LHCN-M2 (cell line): ENCODE results near the gene TMEM87B. TPM values are rescaled to one million over a fixed set of nuclear protein-coding genes. Genes with fewer than 3 reads are reported as not detected.
A peak's percentile ranks its signal among the peaks of the same experiment; 100 is the strongest.
"Not testable (repeated sequence)": the region's sequence is repeated elsewhere in the genome, so short reads cannot be mapped to it uniquely, and the experiment has no call there.

Experiments used
- DNase-seq: peaks from one replicate; pipeline ENCODE4 v3.0.0-alpha.2; 2012; ENCODE audit warnings: low read depth
- total RNA-seq: library from RNA; depleted of rRNA; stranded (reverse); fragments of >200 nt; gene quantifications from 2 replicates; pipeline ENCODE4 v1.2.3, GENCODE V29; 2014

The TMEM87B gene
- total RNA-seq, 1 experiment from 2014 or later: 27.4 TPM

DNA sequence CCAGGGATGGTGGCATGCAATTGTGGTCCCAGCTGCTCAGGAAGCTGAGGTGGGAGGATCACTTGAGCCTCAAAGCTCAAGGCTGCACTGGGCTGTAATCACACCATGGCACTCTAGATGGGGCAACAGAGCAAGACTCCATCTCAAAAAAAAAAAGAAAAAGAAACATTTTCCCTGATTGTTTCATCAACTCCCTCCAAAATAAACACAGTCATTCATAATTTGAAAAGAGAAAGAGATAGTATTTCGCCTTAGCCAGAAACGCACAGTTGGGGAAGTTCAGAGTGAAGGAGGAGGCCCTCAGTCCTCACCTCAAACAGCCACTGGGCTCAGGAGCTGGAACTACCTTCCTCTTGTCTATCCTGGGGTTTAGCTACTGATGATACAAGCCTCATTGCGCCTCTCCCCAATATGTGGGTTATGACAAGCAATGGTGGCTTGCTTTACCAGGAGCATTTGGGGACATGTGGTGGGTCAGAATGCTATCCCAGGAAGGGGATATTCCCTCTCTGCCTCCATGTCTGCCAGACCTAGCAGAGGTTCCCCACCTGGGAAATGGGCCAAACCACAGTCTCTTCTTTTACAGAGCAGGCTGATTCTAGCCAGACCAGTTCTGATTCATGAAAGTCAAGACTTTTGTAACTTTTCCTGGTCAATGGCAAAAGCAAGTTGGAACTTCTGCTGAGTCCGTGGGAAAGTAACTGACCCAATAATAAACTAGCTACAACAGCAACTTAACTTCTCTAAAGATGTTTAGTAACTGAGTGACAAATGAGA is 22.2 kb upstream of the TMEM87B start:
- DNase-seq: peak; percentile 77

DNA sequence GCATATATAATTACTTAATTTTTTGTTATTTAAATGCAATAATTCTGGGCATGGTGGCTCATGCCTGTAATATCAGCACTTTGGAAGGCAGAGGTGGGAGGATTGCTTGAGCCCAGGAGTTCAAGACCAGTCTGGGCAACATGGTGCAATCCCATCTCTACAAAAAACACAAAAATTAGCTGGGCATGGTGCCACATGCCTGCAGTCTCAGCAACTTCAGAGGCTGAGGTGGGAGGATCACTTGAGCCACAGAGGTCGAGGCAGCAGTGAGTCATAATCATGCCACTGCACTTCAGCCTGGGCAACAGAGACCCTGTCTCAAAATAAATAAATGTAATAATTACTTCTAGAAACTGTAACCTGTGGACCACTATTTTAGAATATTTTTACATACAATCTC is 21.5 kb upstream of the TMEM87B start:
- peak; percentile 34 for DNase-seq

DNA sequence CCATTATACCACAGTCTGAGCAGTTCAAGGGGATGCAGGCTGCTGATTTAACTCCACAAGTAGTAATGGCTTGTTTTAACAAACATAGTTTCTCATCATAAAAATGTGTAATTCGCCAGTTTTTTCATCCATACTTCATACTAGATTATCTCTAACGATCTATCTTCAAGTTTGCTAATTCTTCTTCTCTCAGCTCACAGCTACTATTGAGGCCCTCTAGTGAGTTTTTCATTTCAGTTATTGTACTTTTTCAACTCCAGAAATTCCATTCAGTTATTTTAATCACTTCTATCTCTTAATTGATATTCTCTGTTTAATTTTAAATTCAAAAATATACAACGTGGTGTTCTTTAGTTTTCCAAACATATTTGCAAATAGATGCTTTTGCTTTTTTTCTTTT is 20.1 kb upstream of the TMEM87B start:
- no peak for DNase-seq

DNA sequence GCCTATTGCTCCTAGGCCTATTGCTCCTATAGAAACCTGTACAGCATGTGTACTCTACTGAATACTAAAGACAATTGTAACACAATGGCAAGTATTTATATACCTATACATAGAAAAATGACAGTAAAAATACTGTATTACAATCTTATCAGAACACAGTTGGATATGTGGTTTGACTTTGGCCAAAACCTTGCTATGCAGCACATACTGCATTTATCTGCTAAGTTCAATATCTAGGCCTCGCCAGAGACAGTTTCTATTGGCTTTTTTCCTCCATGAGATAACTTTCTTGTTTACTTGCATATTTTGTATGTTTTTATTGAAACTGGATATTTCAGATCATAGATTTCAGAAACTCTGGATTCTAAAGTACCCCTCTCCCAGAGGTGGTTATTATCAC is 19.3 kb upstream of the TMEM87B start:
- DNase-seq: no peak

DNA sequence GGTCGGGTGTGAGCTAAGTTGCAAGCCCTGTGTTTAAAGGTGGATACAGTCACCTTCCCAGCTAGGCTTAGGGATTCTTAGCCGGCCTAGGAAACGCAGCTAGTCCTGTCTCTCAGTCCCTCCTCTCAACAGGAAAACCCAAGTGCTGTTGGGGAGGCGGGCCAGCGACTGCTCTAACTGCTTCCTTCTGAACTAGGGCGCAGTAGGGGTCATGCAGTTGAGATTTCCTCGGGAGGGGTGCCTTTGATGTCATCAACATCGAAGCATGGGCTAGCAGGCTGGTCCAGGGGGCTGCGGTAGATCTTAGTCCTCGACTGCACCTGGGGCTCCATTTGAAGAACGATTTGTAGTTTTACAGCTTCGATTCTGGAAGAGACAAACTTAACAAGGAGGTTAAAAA is 15.5 kb upstream of the TMEM87B start:
- not testable (repeated sequence) for DNase-seq

DNA sequence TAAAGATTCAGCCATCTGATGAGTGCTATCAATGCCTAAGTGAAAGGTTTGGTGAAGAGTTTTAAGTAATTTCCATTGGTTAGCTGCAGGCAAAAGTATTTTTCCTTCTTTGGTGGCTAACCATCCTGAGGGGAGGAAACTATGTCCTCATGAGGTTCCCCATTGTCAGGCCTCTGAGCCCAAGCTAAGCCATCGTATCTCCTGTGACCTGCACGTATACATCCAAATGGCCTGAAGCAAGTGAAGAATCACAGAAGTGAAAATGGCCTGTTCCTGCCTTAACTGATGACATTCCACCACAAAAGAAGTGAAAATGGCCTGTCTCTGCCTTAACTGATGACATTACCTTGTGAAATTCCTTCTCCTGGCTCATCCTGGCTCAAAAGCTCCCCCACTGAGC is 15.0 kb upstream of the TMEM87B start:
- not testable (repeated sequence) for DNase-seq

DNA sequence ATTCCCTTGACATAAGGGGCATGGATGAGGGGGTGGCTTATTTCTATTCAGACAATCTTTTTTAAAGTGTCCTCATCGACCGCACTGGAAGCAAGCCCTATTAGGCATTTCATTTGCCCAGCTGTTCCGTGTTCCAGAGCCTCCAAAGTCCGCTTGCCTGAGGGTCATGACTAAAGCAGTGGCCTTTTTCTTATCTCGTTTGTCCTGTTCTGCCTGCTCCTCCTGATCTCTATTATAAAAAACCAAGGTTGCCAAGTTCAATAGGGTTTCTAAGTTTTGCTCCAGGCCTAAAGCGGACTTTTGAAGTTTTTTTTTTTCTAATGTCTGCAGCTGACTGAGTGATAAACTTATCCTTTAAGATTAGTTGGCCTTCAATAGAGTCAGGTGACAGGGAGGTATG is 13.6 kb upstream of the TMEM87B start:
- not testable (repeated sequence) for DNase-seq

DNA sequence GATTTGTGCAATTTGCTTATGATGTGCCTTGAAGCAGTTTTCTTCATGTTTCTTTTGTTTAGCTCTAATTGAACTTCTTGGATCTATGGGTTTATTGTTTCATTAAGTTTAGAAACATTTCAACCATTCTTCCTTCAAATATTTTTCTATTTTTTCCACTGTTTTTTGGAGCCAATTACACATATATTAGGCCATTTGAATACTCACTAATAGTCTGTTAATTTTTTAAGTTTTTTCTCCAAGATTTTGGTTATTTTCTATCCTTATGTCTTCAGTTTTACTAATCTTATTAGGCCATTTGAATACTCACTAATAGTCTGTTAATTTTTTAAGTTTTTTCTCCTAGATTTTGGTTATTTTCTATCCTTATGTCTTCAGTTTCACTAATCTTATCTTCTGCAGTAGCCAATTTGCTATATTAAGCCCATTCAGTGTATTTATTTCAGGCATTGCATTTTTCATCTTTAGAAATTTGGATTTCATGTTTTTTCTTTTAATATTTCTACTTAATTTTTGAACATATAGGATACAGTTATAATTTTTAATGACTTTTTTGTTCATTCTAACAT is 9.5 kb upstream of the TMEM87B start:
- no peak for DNase-seq

DNA sequence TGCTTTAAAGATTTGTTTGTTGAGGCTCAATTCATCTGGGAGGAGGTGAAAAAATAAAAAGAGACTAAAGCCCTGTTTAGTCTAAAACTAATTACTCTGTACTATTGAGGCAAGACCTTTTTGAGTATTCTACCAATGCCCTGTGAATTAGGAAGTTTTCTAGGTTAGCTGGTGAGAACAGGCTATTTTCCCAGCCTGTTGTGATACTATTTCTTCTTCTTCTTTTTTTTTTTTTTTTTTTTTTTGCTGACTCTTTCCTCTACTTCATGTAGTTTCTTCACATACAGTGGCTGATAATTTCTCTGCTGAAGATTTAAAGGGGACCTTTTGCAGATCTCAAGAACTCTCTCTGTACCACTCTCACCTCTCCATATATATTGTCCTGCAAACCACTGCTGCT is 8.8 kb upstream of the TMEM87B start:
- DNase-seq: no peak

DNA sequence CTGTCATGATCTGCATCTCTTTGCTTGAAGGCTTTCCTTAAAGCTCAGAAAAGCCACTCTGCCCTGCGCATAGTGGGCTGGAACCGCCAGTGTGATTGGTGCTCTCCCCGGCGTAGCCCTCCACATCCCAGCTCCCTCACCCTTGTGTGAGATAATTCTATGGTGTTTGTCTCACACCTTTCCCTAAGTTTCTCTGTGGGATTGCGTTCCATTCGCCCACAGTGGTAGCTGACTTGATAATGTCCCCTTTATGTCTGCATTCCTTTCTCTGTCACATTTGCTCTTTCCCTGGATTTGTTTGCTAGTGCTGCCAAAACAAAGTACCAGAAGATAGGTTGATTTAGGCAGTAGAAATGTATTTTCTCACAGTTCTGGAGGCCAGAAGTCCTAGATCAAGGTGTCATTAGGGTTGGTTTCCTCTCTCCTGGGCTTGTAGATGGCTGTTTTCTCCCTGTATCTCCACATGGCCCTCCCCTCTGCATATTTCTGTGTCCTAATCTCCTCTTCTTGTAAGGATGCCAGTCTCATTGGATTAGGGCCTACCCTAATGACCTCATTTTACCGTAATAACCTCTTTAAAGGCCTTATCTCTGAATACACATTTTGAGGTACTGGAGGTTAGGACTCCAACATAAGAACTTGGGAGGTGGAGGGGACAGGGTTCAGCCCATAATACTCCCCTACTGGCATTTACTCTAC is 7.4 kb upstream of the TMEM87B start:
- no peak for DNase-seq

DNA sequence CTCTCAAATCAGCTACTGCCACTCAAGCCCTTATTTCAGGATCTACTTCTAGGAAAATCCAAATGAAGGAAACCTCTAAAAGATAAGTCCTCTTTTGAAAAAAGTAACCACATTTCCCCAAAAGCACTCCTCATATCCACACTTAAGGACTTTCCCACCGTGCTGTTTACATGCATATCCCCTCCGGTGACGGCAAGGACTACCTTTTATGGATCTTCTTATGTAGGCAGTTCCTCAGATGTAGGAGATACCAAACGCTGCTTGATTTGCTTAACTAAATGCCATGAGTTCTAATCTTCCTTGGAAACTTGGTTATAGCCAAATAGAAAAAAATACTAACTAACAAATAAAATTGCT is 6.9 kb upstream of the TMEM87B start:
- no peak for DNase-seq

DNA sequence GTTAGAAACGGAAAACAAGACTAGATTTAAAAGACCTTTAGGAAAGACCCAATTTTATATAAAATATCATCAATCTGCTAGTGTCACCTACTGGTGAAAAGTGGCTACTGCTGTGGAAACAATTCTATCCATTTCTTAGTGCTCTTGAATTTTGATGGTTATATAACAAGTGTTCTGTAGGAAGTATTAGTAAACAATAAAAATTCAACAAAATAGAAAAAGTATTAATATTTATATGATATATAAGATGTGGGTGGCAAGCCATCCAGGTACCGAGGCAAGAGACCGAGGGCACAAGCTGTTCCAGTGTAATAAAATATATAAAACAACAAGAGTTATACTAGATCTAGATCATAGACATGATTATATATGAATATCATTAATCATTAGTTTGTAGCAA is 6.2 kb upstream of the TMEM87B start:
- DNase-seq: peak; percentile 61

DNA sequence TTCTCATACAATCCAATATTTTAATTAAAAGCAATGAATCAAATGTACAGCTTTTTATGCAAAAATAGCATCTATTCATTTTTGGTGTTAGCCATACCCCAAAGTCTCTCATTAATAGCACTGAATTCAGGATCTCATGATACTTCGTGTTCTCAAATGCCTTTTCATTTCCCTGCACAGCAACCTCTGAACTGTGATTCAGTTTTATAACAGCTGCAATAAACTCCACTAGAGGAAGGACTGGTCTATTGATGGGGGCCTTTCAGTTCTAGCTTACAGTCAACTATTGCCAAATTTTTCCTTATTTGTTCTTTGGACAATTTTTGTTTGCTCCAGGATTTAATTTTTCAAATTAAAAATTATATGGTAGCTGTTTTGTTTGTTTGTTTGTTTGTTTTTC is 4.8 kb upstream of the TMEM87B start:
- peak; percentile 75 for DNase-seq

DNA sequence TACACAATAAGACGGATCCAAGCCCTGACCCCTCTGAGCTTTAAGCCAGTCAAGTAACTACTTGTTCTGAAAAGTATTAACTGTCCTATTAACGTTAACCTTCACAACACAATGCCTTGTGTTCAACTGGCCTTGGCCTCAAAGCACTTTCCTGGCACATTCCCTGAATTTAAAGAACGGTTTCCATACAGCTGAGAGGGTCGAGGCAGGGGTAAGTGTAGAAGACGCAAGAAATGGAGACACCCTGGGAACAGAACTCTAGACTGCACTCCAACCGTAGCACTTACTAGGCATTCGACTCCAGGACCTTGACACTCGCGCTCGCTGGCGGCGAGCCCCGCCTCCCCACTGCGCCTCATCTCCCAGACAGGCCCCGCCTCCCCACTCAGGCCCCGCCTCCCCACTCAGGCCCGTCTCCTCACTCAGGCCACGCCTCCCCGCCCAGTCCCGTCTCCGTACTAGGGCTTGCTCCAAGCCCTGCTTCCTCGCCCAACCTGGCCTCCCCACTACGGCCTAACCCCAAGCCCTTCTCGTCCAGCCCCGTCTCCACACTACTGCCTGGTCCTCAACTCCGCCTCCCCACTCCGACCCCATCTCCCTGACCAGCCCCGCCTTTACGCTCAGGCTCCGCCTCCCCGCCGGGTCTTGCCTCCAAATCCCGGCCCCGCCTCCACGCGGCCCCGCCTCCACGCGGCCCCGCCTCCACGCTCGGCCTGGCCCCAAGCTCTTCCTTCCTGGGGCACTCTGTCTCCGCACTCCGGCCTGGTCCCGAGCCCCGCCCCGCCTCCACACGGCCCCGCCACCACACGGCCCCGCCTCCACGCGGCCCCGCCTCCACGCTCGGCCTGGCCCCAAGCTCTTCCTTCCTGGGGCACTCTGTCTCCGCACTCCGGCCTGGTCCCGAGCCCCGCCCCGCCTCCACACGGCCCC is 887 bp upstream of the TMEM87B start:
- peak; percentile 93 for DNase-seq

DNA sequence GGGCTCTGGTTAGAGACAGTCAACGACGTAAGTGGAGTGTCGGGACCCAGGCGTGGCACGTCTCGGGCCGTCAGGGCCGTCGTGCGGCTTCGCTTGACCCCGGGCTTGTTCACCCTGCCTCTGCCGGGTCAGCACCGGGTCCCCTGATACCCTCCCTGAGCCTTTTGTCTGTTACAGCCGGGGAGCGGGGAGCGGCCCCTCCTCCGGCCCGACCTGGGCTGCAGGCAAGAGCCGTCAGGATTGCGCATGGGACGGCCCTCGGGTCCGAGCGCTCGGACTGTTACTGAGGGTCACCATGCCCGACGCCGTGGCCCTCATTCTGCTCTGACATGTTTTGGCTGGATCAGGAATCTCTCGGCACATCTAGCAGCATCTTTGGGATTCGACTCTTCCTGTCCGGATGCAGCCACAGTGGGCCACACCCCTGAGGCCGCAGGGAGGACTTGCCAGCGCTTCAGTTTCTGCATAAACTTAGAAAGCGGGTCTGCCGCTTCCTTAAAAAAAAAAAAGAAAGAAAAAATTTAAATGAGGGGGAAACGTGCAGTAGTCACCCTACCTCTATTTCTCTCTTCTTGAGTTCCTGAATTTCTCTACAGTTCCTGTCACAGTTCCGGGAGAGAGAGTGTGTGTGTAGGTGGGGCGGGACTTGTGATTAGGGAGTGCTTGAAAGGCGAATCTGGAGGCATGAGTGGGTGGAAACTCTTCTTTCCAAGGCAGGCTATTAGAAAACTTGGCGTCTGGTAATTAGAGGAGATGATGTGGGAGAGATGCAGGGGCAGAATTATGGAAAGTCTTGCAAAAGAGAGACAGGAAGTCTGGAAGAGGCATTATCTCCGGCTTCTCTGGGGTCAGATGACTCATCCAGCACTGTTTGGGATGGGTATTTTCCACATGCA is 909 bp downstream of the TMEM87B start:
- peak; percentile 90 for DNase-seq

DNA sequence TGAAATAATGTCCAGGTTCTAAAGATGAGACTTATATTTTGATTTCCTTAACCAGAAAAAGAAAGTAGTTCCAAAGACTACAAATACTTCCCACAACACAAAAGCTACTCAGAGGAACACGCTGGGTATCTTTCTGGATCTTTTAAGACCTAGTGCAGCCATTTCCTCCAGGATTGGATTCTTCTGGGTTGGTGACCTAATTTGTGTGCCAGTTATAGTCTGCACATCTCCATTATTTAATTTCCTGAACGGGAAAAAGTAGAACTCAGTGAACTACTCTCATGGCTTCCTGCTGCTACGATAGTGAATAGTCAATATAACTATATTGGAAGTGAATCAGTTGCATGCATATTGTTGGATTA is 1.5 kb downstream of the TMEM87B start:
- peak; percentile 30 for DNase-seq

DNA sequence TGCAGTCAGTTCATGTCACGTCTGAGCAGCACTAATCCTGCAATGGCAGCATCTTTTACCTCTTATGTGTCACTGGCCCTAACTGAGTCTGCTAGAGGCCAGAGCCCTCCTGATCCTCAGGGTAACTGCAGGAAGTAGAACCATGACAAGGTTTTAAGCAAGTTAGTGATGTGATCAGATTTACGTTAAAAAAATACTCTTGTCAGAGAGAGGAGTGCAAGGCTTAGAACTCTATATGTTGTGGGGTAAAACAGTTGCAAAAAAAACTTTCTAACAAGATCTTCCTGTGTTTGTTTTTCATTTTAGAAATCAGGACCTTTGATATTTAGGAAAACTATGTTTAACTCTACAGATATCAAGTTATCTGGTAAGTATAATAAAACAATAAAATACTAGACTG is 4.6 kb downstream of the TMEM87B start:
- DNase-seq: no peak

DNA sequence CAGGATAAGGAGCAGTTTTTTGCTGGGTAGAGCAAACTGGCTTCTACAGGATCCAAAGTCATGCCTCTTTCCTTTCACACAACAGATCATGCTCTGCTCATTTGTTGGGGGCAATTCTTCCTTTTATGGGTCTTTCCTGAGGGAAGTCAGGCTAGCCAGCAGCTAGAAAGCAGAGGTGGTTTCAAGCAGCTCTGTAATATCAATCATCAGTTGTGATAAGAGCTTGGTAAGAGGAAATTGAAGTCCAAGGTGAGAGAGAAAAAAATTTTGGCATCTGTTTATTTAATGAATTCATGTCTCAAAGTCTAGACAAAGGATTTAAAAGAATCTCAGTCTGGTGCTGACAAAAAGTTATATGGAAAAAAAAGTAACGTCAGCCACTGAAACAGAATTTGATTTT is 6.2 kb downstream of the TMEM87B start:
- DNase-seq: no peak

DNA sequence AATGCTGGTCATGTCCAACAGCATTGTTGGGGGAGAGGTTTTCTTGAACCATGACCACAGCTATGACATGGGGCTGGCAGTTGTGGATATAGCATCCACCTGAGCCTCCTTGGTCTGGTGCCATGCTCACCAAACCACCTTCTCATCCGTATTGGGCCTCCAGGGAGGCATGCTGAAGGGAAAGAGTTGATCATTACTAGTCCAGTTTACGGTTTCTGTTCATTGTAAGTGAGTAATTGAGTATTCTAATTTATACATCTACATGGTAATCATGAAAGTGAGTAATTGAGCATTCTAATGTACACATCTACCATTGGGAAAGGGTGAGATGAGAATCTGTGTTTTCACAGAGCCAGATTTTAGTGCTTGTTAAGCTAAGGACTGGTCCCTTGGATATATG is 6.8 kb downstream of the TMEM87B start:
- DNase-seq: no peak

DNA sequence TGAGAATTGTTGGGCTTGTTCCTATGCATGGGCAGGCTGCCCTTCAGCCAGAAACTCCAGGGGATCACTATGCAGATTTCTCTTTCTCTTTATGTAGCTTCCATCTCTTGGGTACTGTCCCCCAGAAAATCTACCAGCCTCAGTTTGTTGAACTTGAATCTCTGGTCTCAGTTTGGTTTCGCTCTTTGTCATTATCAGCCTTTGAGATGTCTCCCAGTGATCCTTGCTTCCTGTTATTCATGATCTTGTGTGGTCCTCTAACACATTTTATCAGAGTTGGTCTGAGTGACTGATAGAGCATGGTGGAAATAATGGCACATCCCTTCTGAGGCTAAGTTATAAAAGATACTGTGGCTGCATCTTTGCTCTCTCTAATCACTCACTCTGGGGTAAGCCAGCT is 7.8 kb downstream of the TMEM87B start:
- no peak for DNase-seq

DNA sequence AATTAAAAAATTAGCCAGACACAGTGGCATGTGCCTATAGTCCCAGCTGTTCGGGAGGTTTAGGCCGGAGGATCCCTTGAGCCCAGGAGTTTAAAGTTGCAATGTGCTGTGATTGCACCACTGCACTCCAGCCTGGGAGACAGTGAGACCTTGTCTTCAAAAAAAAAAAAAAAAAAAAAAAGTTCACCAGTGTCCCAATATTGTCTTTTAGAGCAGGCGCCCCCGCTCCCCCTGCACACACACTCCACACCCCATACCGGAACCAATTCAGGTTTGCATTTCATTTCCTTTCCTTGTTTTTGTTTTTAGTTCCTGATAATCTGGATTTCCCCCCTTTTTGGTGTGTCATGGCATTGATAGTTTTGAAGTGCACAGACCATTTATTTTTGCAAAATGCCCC is 10.4 kb downstream of the TMEM87B start:
- peak; percentile 27 for DNase-seq
